GM19328 (cell line): ENCODE results near the gene DTD2.
"Not testable (repeated sequence)": the region's sequence is repeated elsewhere in the genome, so short reads cannot be mapped to it uniquely, and the experiment has no call there.

Experiments
- ATAC-seq: cut with Tn5 transposase; IDR thresholded peaks from one replicate; pipeline ENCODE4 v1.9.1; 2021; ENCODE audit warnings: mild to moderate bottlenecking, moderate library complexity; ENCODE audit not compliant: unreplicated experiment

The DTD2 gene

DNA sequence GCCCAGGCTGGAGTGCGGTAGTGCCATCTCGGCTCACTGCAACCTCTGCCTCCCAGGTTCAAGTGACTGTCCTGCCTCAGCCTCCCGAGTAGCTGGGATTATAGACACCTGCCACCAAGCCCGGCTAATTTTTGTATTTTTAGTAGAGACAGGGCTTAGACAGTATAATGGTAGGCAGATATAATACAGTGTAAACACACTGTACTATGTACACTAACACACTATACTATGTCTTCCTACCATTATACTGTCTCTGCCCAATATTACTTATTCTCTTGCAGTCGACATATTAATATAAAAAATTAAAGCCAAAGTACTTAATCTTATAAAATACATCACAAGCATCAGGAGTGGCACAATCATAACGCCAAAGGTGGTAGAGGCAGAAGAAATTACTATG is 15.0 kb downstream of the DTD2 start:
- ATAC-seq, result no peak

DNA sequence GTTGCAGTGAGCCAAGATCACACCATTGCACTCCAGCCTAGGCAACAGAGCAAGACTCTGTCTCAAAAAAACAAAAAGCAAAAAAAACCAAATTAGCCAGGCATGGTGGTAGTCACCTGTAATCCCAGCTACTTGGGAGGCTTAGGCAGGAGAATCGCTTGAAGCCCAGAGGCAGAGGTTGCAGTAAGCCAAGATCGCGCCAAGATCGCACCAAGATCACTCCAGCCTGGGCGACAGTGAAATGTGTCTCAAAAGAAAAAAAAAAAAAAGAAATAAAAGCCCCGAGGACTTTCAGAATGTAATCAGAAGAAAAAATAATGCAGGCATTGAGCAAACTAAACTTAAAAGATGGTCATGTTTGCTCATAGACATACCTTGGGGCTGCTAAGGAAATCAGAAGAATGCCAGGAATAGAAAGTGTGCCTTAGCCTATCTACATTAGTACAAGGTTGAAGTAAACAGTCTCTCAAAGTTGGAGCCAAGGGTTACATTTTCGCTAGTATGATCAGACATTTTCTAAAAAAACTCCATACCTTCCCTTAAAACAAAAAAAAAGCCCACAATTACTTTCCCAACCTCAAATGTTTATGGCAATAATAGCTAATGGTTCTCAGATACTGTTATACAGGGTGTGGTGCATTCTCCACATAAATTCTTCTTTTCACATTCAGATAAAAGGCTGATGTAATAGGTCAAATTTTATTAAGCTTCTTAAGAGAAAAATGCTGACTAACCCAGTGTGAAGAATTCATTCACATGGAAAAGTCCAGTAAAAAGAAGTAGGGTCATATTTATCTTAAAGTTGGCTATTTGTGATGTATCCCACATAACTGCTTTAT is 15.8 kb downstream of the DTD2 start:
- no peak for ATAC-seq

DNA sequence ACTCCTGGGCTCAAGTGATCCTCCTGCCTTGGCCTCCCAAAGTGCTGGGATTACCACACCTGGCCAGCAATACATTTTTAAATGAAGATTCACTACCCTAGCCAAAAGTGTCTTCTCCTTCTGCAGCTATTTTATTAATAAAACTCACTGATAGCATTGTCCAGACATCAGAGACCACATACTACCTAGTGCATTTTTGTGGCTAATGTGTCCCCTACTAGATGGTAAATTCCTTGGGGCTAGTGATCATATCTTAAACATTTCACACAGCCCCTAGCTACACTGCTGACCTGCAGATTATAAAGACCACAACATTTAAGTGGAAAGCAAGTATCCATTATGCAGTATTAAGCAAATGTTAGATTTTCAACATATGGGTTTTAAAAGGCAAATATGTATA is 17.0 kb downstream of the DTD2 start:
- ATAC-seq, result no peak

DNA sequence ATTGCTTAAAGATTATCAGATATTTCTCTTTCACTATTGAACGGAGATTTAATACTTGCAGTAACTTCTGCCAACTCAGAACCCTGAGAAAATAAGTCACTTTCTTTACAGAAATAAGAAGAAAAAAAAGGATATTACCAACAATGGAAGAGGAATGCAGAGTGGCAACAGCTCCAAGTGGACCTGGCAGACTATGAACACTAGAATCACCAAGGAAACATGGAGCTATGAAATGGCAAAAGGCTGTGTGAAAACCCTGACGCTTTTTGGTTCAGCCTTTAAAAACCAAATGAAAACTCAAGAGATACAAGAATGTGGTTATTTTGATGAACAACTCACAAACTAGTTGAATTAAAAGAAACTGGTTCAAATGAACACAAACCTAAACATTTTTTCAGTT is 17.7 kb downstream of the DTD2 start:
- ATAC-seq, result no peak

GRCh38 chr14:31437045-31437691 is 20.1 kb downstream of the DTD2 start:
- ATAC-seq, result not testable (repeated sequence)

DNA sequence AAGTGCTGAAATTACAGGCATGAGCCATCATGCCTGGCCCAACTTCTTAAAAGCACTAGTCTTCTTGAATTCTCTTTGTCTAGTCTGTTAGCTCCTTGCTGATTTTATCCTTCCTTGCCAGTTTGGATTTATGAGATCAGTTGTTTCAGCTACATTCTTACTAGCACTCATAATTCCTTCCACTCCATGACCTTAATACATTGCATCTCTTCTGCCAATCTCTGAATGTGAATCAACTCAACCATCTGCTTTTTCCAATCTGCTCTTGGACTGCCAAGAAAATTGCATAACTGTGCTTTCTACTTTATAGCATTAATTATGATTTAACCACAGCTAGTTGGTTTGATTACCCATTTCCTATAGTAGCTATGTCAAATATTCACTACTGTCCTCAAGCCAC is 22.0 kb downstream of the DTD2 start:
- ATAC-seq, result no peak

GRCh38 chr14:31430634-31431264 is 26.6 kb downstream of the DTD2 start:
- ATAC-seq, result no peak

- ATAC-seq, result no peak
Measured at GRCh38 chr14:31429791-31430190, 27.5 kb downstream of the DTD2 start.

- no peak for ATAC-seq
Measured at GRCh38 chr14:31428011-31428410, 29.3 kb downstream of the DTD2 start.

DNA sequence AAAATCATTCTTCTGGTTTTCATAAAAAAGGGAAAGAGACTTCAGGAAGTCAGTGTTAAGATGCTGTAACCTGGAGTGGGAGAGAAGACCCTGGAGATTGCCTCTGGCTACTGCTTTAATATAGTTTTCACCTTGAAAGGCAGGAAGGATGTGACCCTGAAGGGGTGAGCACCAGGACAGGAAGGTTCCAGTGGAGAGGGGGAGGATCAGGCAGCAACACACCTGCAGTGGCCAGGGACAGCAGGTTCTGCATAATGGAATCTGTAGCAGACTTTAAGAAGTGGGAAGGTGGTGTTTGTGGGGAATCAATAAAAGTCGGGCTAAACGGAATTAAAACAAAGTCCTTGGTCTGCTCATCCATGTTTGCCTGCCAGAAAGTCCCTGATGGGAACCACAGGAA is 30.6 kb downstream of the DTD2 start:
- ATAC-seq, result no peak

DNA sequence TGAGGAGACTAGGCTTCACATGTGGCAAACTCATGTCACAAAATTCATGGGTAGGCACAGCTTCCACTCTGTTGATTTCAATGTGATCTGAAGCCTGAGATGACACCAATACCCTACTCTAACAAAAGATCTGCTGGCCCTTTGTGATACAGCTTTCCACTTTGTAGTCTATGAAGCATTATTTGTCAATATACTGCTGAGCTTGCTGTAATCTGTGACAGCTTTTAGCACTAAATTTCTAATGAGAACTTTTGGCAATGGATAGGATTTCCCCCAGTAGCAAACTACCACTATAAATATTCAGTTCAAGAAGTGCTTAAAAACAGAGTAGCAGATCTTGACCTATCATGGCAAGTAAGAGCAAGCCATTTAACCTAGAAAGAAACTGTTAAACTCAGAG is 31.4 kb downstream of the DTD2 start:
- no peak for ATAC-seq

DNA sequence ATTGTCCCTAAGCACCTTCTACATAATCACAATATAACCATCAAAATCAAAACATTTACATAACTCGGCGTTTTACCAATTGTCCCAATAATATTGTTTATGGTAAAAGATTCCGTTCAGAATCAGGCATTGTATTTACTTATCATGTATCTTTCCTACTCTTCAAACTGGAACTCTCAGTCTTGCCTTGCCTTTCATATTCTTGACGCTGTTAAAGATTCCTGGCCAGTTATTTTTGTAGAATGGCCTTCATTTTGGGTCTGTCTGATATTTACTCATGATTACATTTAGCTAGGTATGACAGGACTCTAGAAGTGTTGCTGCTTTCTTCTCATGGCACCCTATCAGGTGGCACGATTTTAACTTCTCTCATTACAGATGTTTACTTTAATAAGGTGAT is 36.1 kb downstream of the DTD2 start:
- ATAC-seq, result no peak

GRCh38 chr14:31420319-31421111 is 36.8 kb downstream of the DTD2 start, which contains the start of gene HEATR5A:
Gene HEATR5A, minus strand, starts transcription at chr14:31420550. Its CDS starts 17,575 bp downstream, at chr14:31402975.
- peak; percentile 97 for ATAC-seq

DNA sequence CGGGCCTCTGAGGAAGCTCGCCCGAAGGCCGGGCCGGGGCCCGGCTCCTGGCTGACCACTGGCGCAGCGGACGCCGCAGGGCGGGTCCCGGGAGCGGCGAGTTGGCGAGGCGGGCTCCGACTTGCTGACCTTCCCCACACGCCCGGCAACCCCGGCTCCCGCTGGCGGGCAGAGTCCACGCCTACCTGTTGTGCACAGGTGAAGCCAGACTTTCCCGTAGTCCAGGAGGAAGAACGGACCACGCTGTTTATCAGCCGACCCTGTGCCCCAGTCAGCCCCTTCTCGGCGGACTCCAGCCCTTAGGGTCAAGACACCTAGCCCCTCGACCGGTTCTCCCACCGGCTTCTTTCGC is 37.4 kb downstream of the DTD2 start:
- peak; percentile 14 for ATAC-seq

GRCh38 chr14:31419179-31419966 is 37.9 kb downstream of the DTD2 start:
- no peak for ATAC-seq

- ATAC-seq, result no peak
Measured at GRCh38 chr14:31418440-31418839, 38.9 kb downstream of the DTD2 start.

DNA sequence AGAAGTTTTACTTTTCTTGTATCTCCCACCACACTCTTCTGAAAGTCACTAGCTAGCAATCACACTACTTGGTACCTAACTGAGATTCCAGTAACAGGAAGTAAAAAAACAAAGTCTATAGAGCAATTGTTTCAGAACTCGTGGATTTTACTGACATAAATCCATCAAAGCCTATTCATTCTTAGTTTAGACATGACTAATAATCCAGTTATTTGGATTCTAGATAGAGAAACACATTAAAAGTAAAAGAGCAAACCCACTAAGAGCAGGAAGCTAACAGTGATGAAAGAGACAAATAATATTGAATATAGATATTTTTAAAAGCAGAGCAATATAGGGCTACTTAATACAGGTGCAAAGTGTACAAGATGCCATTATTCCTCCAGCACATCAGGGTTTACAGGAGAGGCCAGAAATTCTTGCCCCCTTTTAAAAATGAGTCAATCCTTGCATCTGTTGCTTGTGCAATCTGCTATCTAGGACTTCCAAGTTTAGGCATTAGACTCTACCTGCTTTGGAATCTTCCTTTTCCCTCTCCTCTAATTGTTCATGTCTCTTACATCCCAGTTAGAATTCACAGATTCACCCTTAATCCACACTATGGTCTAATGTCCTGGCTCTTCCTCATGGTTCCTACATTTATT is 43.0 kb downstream of the DTD2 start:
- no peak for ATAC-seq

DNA sequence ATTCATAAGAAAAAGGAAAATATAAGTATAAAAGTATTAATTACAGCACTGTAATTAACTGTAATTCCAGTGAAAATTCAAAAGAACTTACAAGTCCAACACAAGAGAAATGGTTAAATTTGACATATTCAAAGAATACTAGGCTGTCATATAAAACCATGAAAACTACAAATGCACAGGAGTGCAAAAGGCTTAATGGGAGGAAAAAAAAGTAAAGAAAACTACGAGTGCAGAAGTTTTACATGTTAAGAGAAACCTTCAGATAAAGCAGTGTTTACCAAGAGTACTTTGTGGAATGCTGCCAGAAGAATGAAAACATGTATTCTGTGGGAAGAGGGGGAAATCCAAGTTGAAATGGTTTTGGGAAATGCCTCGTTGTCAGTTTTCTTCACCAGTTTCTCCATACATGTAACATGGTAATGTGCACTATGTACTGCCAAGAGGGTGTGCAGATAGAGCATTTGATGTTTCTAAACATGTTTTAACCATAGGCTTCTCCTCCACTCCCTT is 46.0 kb downstream of the DTD2 start:
- ATAC-seq, result no peak

GRCh38 chr14:31410048-31410650 is 47.2 kb downstream of the DTD2 start:
- ATAC-seq, result peak; percentile 45
